ENCODE data around the gene CSRP1.

Gene CSRP1

GRCh38 chr1:201545851-201546492 is 39.0 kb upstream of the CSRP1 start:
- Histone ChIP-seq H3K4me1 (ENCODE audit: control insufficient read depth, insufficient read depth, low read length, poor library complexity, severe bottlenecking) (peaks cover 33% of the 10 kb centered on the region), H3K9me3 (ENCODE audit: control insufficient read depth, low read length) (no peaks in the 10 kb centered on the region), H3K36me3 (ENCODE audit: control insufficient read depth, insufficient read depth, low read length) (peaks cover 8% of the 10 kb centered on the region), H3K4me3 (ENCODE audit: extremely low read depth, insufficient read depth, low read length, poor library complexity, severe bottlenecking) (no peak overlapping the region), H3K27ac (ENCODE audit: low read depth, low read length, severe bottlenecking) (no peak overlapping the region)
- WGBS, 2 experiments (ENCODE audit: insufficient coverage in 2 of 2), result 11 to 32% methylated on average over 4 to 7 of the region's 9 CpGs

GRCh38 chr1:201544710-201545109 is 37.8 kb upstream of the CSRP1 start:
- Histone ChIP-seq H3K27ac (ENCODE audit: low read depth, low read length, severe bottlenecking) (no peak overlapping the region), H3K36me3 (ENCODE audit: control insufficient read depth, insufficient read depth, low read length) (peaks cover 3% of the 10 kb centered on the region), H3K4me1 (ENCODE audit: control insufficient read depth, insufficient read depth, low read length, poor library complexity, severe bottlenecking) (peaks cover 34% of the 10 kb centered on the region), H3K9me3 (ENCODE audit: control insufficient read depth, low read length) (no peaks in the 10 kb centered on the region), H3K4me3 (ENCODE audit: extremely low read depth, insufficient read depth, low read length, poor library complexity, severe bottlenecking) (no peak overlapping the region)
- 80 to 97% methylated on average over 1 to 3 of the region's 3 CpGs for WGBS, 2 experiments (ENCODE audit: insufficient coverage in 2 of 2)

DNA sequence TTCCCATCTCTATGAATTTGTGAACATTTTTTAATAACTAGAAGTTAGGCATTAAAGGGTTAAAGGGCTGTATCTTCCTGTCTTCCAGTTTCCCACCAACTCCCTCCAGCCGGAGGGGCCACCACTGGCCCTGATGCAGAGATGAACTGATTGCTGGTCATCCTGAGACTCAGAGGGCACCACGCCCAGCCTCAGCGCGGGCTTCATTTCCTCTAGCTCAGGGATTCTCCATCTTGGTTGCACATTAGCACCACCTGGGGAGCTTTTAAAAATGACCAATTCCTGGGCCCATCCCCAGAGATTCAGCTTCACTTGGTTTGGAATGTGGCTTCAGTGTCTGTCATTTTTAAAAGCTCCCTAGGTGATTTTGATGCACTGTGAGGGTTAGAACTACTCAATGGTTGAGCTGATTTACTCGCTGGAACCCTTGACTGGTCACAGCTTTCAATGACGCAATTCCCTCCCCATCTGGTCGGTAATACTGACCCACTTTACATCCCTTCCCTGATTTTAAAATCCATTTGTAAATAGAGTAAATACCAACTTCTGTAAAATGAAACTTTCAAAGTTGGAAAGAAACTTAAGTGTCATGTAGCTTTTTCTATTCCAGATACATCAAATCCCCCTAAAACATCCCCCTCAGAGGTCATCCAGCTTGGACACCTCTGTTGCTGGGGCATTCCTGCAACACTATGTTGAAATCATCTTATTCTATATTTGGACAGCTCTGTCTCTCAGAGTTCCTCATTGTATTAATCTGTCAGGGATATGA is 37.1 kb upstream of the CSRP1 start:
- H3K4me1 ChIP-seq (ENCODE audit: control insufficient read depth, insufficient read depth, low read length, poor library complexity, severe bottlenecking), result peaks cover 34% of the 10 kb centered on the region
- peaks cover 3% of the 10 kb centered on the region for H3K36me3 ChIP-seq (ENCODE audit: control insufficient read depth, insufficient read depth, low read length)
- no peaks in the 10 kb centered on the region for H3K9me3 ChIP-seq (ENCODE audit: control insufficient read depth, low read length)
- no peak overlapping the region for H3K4me3 ChIP-seq (ENCODE audit: extremely low read depth, insufficient read depth, low read length, poor library complexity, severe bottlenecking)
- no peak overlapping the region for H3K27ac ChIP-seq (ENCODE audit: low read depth, low read length, severe bottlenecking)
- 68 to 85% methylated on average over 3 to 5 of the region's 7 CpGs for WGBS, 2 experiments (ENCODE audit: insufficient coverage in 2 of 2)

- peaks cover 3% of the 10 kb centered on the region for H3K36me3 ChIP-seq (ENCODE audit: control insufficient read depth, insufficient read depth, low read length)
- no peak overlapping the region for H3K4me3 ChIP-seq (ENCODE audit: extremely low read depth, insufficient read depth, low read length, poor library complexity, severe bottlenecking)
- WGBS, 2 experiments (ENCODE audit: insufficient coverage in 2 of 2), result 83 to 85% methylated on average over 5 to 6 of the region's 9 CpGs
- H3K27ac ChIP-seq (ENCODE audit: low read depth, low read length, severe bottlenecking), result peak overlapping the region; percentile 63
- H3K9me3 ChIP-seq (ENCODE audit: control insufficient read depth, low read length), result no peaks in the 10 kb centered on the region
- peaks cover 42% of the 10 kb centered on the region for H3K4me1 ChIP-seq (ENCODE audit: control insufficient read depth, insufficient read depth, low read length, poor library complexity, severe bottlenecking)
Observed at GRCh38 chr1:201542309-201543035, 35.5 kb upstream of the CSRP1 start.

DNA sequence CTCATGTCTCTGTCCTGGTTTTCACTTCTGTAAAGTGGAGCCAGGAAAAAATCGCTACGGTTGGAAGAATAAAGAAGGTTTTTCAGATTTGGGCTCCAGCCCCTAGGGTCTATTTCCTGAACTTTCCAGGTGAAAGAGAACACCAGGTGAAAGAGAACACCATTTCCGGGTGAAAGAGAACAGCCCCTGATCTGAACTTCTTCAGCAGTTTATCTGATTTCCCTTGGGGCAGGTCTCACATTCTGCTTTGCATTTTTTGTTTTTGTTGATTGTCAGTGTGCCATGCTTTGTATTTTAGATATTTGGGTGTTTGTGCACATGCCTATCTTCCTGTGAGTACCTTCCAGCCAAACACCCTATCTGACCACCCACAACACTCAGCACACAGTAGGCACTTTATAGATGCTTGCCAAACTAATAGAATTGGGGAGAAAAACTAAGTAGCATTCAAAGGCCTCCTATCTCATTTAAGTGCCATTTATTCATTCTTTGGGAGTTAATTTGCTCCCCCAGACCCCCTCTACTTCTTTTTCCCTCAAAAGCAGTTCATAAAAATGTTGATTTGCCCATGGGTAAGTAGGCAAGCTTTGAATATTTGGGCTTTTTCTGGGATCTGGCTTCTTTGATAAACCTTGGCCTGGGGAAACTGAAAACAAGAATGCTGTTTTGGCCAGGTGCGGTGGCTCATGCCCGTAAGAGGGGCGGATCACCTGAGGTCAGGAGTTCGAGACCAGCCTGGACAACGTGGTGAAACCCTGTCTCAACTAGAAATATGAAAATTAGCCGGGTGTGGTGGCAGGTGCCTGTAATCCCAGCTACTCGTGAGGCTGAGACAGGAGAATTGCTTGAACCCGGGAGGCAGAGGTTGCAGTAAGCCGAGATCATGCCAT is 34.2 kb upstream of the CSRP1 start:
- WGBS, 2 experiments (ENCODE audit: insufficient coverage in 2 of 2), result 79 to 80% methylated on average over 12 of the region's 12 CpGs
- Histone ChIP-seq H3K36me3 (ENCODE audit: control insufficient read depth, insufficient read depth, low read length) (peaks cover 3% of the 10 kb centered on the region), H3K9me3 (ENCODE audit: control insufficient read depth, low read length) (no peaks in the 10 kb centered on the region), H3K27ac (ENCODE audit: low read depth, low read length, severe bottlenecking) (peak overlapping the region; percentile 87), H3K4me1 (ENCODE audit: control insufficient read depth, insufficient read depth, low read length, poor library complexity, severe bottlenecking) (peaks cover 55% of the 10 kb centered on the region), H3K4me3 (ENCODE audit: extremely low read depth, insufficient read depth, low read length, poor library complexity, severe bottlenecking) (peak overlapping the region; percentile 80)

DNA sequence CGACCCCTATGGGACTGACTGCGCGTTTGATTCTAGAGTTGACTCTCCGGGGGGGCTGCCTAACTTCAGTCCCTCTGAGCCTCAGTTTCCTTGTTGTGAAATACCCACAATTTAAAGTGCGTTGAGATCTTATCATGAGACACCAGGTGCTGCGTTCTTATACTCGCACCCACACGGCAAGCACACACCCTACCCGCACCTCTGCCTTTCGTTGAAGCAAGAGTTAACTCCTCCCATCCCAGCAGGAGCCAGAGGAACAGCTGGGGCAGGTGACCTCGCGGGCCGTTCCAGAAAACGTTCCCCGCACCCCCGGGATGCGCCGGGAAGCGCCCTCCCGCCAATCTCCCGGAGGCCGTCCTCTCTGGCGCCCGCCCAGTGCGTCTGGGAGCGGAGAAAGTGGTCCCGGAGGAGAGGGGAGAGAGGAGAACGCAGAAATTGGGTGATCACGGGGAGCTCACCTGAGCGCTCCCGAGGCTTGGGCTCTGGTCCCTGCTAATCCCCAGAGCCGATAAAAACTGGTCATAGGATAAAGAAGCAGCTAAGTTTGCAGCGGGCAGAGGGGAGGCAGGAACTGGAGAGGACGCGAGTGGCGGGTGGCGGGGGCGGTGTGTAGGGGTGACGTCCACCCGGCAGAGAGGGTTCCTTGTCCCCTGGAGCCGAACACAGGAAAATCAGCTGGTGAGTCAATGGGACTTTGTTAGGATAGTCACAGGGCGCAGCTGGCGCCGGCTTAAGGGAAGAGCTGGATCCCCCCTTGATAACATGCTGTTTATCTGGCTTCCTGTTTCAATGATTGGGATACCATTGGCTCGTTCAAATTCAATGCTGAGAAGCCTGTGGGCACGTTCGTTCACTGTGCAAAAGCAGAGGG is 32.9 kb upstream of the CSRP1 start:
- peak overlapping the region; percentile 80 for H3K4me3 ChIP-seq (ENCODE audit: extremely low read depth, insufficient read depth, low read length, poor library complexity, severe bottlenecking)
- H3K4me1 ChIP-seq (ENCODE audit: control insufficient read depth, insufficient read depth, low read length, poor library complexity, severe bottlenecking), result peaks cover 62% of the 10 kb centered on the region
- H3K36me3 ChIP-seq (ENCODE audit: control insufficient read depth, insufficient read depth, low read length), result peaks cover 3% of the 10 kb centered on the region
- 1% methylated on average over 36 to 44 of the region's 47 CpGs for WGBS, 2 experiments (ENCODE audit: insufficient coverage in 2 of 2)
- peak overlapping the region; percentile 87 for H3K27ac ChIP-seq (ENCODE audit: low read depth, low read length, severe bottlenecking)
- no peaks in the 10 kb centered on the region for H3K9me3 ChIP-seq (ENCODE audit: control insufficient read depth, low read length)

- peaks cover 68% of the 10 kb centered on the region for H3K4me1 ChIP-seq (ENCODE audit: control insufficient read depth, insufficient read depth, low read length, poor library complexity, severe bottlenecking)
- peak within 1 kb of the TSS; percentile 87 for H3K27ac ChIP-seq (ENCODE audit: low read depth, low read length, severe bottlenecking)
- H3K9me3 ChIP-seq (ENCODE audit: control insufficient read depth, low read length), result no peaks in the 10 kb centered on the region
- H3K36me3 ChIP-seq (ENCODE audit: control insufficient read depth, insufficient read depth, low read length), result peaks cover 3% of the 10 kb centered on the region
- 0% methylated on average over 74 to 91 of the region's 93 CpGs for WGBS, 2 experiments (ENCODE audit: insufficient coverage in 2 of 2)
- H3K4me3 ChIP-seq (ENCODE audit: extremely low read depth, insufficient read depth, low read length, poor library complexity, severe bottlenecking), result peak within 1 kb of the TSS; percentile 80
Observed at GRCh38 chr1:201538612-201539551, 32.0 kb upstream of the CSRP1 start, which contains the start of gene NAV1. Gene NAV1 (plus strand): TSS chr1:201539127. CDS start chr1:201622885, 83,758 bp downstream.

GRCh38 chr1:201537891-201538611 is 31.1 kb upstream of the CSRP1 start:
- WGBS, 2 experiments (ENCODE audit: insufficient coverage in 2 of 2), result 40 to 83% methylated on average over 1 to 3 of the region's 6 CpGs
- Histone ChIP-seq H3K4me1 (ENCODE audit: control insufficient read depth, insufficient read depth, low read length, poor library complexity, severe bottlenecking) (peaks cover 73% of the 10 kb centered on the region), H3K4me3 (ENCODE audit: extremely low read depth, insufficient read depth, low read length, poor library complexity, severe bottlenecking) (peak overlapping the region; percentile 80)

More at GRCh38 chr1:201537891-201538611, 31.1 kb upstream of the CSRP1 start:
- Histone ChIP-seq H3K36me3 (ENCODE audit: control insufficient read depth, insufficient read depth, low read length) (peaks cover 3% of the 10 kb centered on the region), H3K9me3 (ENCODE audit: control insufficient read depth, low read length) (no peaks in the 10 kb centered on the region), H3K27ac (ENCODE audit: low read depth, low read length, severe bottlenecking) (peak overlapping the region; percentile 87)
